Stimulated activated CD4-positive, alpha-beta T cell treated with anti-CD3 and anti-CD28 coated beads, Interleukin-12 subunit alpha, Interleukin-12 subunit beta, amount 100 ng/mL, for 4 hours (primary cell): ENCODE results near the gene SYMPK.
A peak's percentile ranks its signal among the peaks of the same experiment; 100 is the strongest.
"Not testable (repeated sequence)": the region's sequence is repeated elsewhere in the genome, so short reads cannot be mapped to it uniquely, and the experiment has no call there.

Experiments used
- DNase-seq: peaks from one replicate; pipeline ENCODE4 v3.0.0-alpha.2; 2020

The SYMPK gene

GRCh38 chr19:45800070-45800553 is 62.8 kb downstream of the SYMPK start:
- no peak for DNase-seq

- DNase-seq = not testable (repeated sequence)
Observed at GRCh38 chr19:45799541-45799940, 63.4 kb downstream of the SYMPK start.

- peak; percentile 53 for DNase-seq
Observed at GRCh38 chr19:45798995-45799517, 63.9 kb downstream of the SYMPK start.

GRCh38 chr19:45794627-45795026 is 68.3 kb downstream of the SYMPK start:
- DNase-seq = no peak

- DNase-seq = no peak
Observed at GRCh38 chr19:45793876-45794275, 69.1 kb downstream of the SYMPK start.

GRCh38 chr19:45793178-45793564 is 69.8 kb downstream of the SYMPK start:
- DNase-seq = no peak

GRCh38 chr19:45792470-45793177 is 70.3 kb downstream of the SYMPK start, which contains the start of gene DMWD:
DMWD (minus strand) TSS chr19:45792845; CDS start chr19:45792756, 89 bp downstream.
- DNase-seq = peak; percentile 100

GRCh38 chr19:45791744-45792469 is 71.0 kb downstream of the SYMPK start:
- DNase-seq = no peak

- no peak for DNase-seq
Observed at GRCh38 chr19:45790942-45791341, 72.0 kb downstream of the SYMPK start.

GRCh38 chr19:45789035-45789786 is 73.7 kb downstream of the SYMPK start:
- DNase-seq = no peak

- no peak for DNase-seq
Observed at GRCh38 chr19:45786533-45786894, 76.4 kb downstream of the SYMPK start.

GRCh38 chr19:45785781-45786532 is 77.0 kb downstream of the SYMPK start:
- DNase-seq = no peak

GRCh38 chr19:45785097-45785496 is 77.8 kb downstream of the SYMPK start:
- no peak for DNase-seq

GRCh38 chr19:45784096-45784495 is 78.9 kb downstream of the SYMPK start:
- DNase-seq = no peak

GRCh38 chr19:45782820-45783785 is 79.8 kb downstream of the SYMPK start:
- no peak for DNase-seq

GRCh38 chr19:45782162-45782691 is 80.7 kb downstream of the SYMPK start, which contains the start of gene DMPK:
DMPK (minus strand) TSS chr19:45782490; CDS start chr19:45782352, 138 bp downstream.
- DNase-seq = no peak

- DNase-seq = no peak
Observed at GRCh38 chr19:45781214-45782161, 81.5 kb downstream of the SYMPK start.

- DNase-seq = no peak
Observed at GRCh38 chr19:45780448-45781213, 82.3 kb downstream of the SYMPK start.

- no peak for DNase-seq
Observed at GRCh38 chr19:45780146-45780447, 82.8 kb downstream of the SYMPK start.
